GM21737 (cell line): Measurements from ENCODE around the gene NEURL1.

ENCODE experiments used
- ATAC-seq: cut with Tn5 transposase; IDR thresholded peaks from one replicate; pipeline ENCODE4 v1.9.1; 2021; ENCODE audit warnings: mild to moderate bottlenecking, moderate library complexity; ENCODE audit not compliant: unreplicated experiment

NEURL1 gene

GRCh38 chr10:103638948-103639347, 145.4 kb downstream of the NEURL1 start:
- ATAC-seq: no peak

- no peak for ATAC-seq
Observed at GRCh38 chr10:103640436-103641181, 147.1 kb downstream of the NEURL1 start.

- no peak for ATAC-seq
Observed at GRCh38 chr10:103641326-103641725, 147.8 kb downstream of the NEURL1 start.
